Hepatocyte (in vitro differentiated cells): ENCODE results near the gene ACHE. TPM values are rescaled to one million over a fixed set of nuclear protein-coding genes. Genes with fewer than 3 reads are reported as not detected.
"Not testable (repeated sequence)": the region's sequence is repeated elsewhere in the genome, so short reads cannot be mapped to it uniquely, and the experiment has no call there.

ENCODE experiments used
- DNase-seq: peaks from one replicate; pipeline ENCODE4 v3.0.0-alpha.2; 2016; ENCODE audit warnings: low spot score
- H2AFZ ChIP-seq: fragments of 200-600 bp; sonication (generic); 2 replicates; pipeline ENCODE4 v1.6.0; 2016; ENCODE audit warnings: antibody characterized with exemption, mild to moderate bottlenecking
- H3K27ac ChIP-seq: fragments of 200-600 bp; sonication (generic); 2 replicates; pipeline ENCODE4 v1.5.1; 2016; ENCODE audit warnings: mild to moderate bottlenecking
- H3K27me3 ChIP-seq: fragments of 200-600 bp; sonication (generic); 2 replicates; pipeline ENCODE4 v1.6.1; 2016
- H3K36me3 ChIP-seq: fragments of 200-600 bp; sonication (generic); replicated peaks from 2 replicates; pipeline ENCODE4 v1.5.1; 2016; ENCODE audit warnings: low read depth; ENCODE audit not compliant: insufficient read depth
- H3K4me1 ChIP-seq: fragments of 200-600 bp; sonication (generic); 2 replicates; pipeline ENCODE4 v1.5.1; 2016; ENCODE audit warnings: mild to moderate bottlenecking, moderate library complexity; ENCODE audit not compliant: insufficient read depth
- H3K4me2 ChIP-seq: fragments of 200-600 bp; sonication (generic); 2 replicates; pipeline ENCODE4 v1.6.0; 2016
- H3K4me3 ChIP-seq: fragments of 200-600 bp; sonication (generic); 2 replicates; pipeline ENCODE4 v1.5.1; 2016; ENCODE audit warnings: mild to moderate bottlenecking
- H3K79me2 ChIP-seq: fragments of 200-600 bp; sonication (generic); 2 replicates; pipeline ENCODE4 v1.6.0; 2017; ENCODE audit warnings: mild to moderate bottlenecking
- H3K9me2 ChIP-seq: fragments of 200-600 bp; sonication (generic); replicated peaks from 2 replicates; pipeline ENCODE4 v1.6.0; 2017; ENCODE audit warnings: mild to moderate bottlenecking; ENCODE audit not compliant: insufficient read depth
- H3K9me3 ChIP-seq: fragments of 200-600 bp; sonication (generic); 2 replicates; pipeline ENCODE4 v1.5.1; 2016; ENCODE audit warnings: low read depth, mild to moderate bottlenecking
- H4K20me1 ChIP-seq: fragments of 200-600 bp; sonication (generic); 2 replicates; pipeline ENCODE4 v1.6.0; 2016; ENCODE audit warnings: mild to moderate bottlenecking; ENCODE audit not compliant: insufficient read depth, poor library complexity, severe bottlenecking
- EZH2 ChIP-seq: fragments of 200-600 bp; sonication (generic); IDR thresholded peaks from 2 replicates; pipeline ENCODE4 v1.6.1; 2016; ENCODE audit warnings: antibody characterized with exemption, mild to moderate bottlenecking, borderline replicate concordance
- EZH2phosphoT487 ChIP-seq: fragments of 200-600 bp; sonication (generic); IDR thresholded peaks from one replicate; pipeline ENCODE4 v1.6.1; 2018; ENCODE audit warnings: antibody characterized with exemption, mild to moderate bottlenecking, low read depth, moderate library complexity; ENCODE audit not compliant: unreplicated experiment, severe bottlenecking
- WGBS: methylation state at CpG from one replicate; pipeline ENCODE4 v1.1.6; 2016; ENCODE audit warnings: low lambda C conversion rate; ENCODE audit errors: missing lambda C conversion rate; 5-methylcytosine and 5-hydroxymethylcytosine counted together
- polyA plus RNA-seq: library from polyadenylated mRNA; unstranded; fragments of >200 nt; fragmentation: Nextera tagmentation; extraction: Ambion mirVana; gene quantifications from 2 replicates; pipeline ENCODE4 v1.2.1, GENCODE V29; 2016
- total RNA-seq: library from RNA; depleted of rRNA; stranded (reverse); fragments of >200 nt; gene quantifications from 2 replicates; pipeline ENCODE4 v1.2.3, GENCODE V29; 2014
- TF ChIP-seq, protein P1 (sequence below): fragments of 200-600 bp; sonication (generic); IDR thresholded peaks from 2 replicates; pipeline ENCODE4 v1.5.1; 2016; ENCODE audit warnings: antibody characterized with exemption, mild to moderate bottlenecking; ENCODE audit not compliant: poor library complexity

The ACHE gene
- total and polyA plus RNA-seq, 2 experiments from 2014 or later = 4.6 to 16.3 TPM

DNA sequence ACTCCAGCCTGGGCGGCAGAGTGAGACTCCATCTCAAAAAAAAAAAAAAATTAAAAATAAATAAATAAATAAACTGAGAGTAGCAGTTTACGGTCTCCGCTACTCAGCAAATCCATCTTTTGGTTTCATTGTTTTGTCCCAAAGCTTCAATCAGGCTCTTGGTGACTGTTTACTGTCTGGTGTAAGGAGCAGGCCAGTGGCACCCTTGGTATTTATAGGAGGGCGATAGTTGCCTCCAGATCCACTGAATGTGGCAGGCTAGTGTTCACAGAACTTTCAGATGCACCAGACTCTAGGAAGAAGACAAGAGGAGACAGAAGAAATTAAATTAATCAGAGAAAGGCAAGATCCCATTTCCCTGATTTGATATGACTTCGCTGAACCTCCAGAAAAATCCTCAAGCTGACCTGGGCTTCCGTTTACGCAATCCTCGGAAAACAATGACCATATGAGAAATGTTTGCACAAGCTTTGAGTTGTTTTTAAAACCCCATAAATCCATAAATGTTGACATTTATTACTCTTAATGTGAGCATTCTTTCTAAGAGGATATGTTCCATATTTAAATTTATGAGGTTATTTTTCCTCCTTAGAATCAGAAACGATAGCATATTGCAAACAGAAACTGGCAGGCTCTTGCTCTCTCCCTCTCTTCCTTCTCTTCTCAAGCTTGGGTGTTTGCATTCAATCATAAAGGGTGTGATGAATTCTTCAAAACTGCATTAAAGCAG, 46.5 kb upstream of the ACHE start:
- TF ChIP-seq, protein P1, sequence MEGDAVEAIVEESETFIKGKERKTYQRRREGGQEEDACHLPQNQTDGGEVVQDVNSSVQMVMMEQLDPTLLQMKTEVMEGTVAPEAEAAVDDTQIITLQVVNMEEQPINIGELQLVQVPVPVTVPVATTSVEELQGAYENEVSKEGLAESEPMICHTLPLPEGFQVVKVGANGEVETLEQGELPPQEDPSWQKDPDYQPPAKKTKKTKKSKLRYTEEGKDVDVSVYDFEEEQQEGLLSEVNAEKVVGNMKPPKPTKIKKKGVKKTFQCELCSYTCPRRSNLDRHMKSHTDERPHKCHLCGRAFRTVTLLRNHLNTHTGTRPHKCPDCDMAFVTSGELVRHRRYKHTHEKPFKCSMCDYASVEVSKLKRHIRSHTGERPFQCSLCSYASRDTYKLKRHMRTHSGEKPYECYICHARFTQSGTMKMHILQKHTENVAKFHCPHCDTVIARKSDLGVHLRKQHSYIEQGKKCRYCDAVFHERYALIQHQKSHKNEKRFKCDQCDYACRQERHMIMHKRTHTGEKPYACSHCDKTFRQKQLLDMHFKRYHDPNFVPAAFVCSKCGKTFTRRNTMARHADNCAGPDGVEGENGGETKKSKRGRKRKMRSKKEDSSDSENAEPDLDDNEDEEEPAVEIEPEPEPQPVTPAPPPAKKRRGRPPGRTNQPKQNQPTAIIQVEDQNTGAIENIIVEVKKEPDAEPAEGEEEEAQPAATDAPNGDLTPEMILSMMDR = no peak
- TF ChIP-seq EZH2phosphoT487 (no peak), EZH2 (no peak)
- no peaks in the 10 kb centered on the region for H3K79me2 ChIP-seq
- H3K4me1 ChIP-seq = no peaks in the 10 kb centered on the region
- H3K27me3 ChIP-seq = no peaks in the 10 kb centered on the region
- no peak overlapping the region for H2AFZ ChIP-seq
- peak overlapping the region; percentile 57 for H3K4me2 ChIP-seq
- H3K9me3 ChIP-seq = no peaks in the 10 kb centered on the region
- no peak for DNase-seq
- no peaks in the 10 kb centered on the region for H4K20me1 ChIP-seq
- no peaks in the 10 kb centered on the region for H3K9me2 ChIP-seq
- 38% methylated on average over 9 of the region's 9 CpGs for WGBS
- no peak overlapping the region for H3K4me3 ChIP-seq
- H3K27ac ChIP-seq = peak overlapping the region; percentile 35
- H3K36me3 ChIP-seq = no peaks in the 10 kb centered on the region

DNA sequence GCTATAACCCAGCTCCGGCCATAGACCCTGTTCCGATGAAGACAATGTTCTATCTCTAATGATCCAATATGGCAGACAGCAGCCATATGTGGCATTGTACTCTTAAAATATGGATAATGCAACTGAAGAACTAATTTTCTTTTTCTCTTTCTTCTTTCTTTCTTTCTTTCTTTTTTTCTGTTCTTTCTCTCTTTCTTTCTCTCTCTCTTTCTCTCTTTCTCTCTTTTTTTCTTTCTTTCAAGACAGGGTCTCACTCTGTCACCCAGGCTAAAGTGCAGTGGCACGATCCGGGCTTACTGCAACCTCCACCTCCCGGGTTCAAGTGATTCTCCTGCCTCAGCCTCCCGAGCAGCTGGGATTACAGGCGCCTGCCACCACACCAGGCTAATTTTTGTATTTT, 40.5 kb upstream of the ACHE start:
- DNase-seq, H3K9me2 ChIP-seq, H3K27me3 ChIP-seq, H3K36me3 ChIP-seq, H3K27ac ChIP-seq, H3K9me3 ChIP-seq, H3K4me2 ChIP-seq, H3K79me2 ChIP-seq, H3K4me1 ChIP-seq, H4K20me1 ChIP-seq, H3K4me3 ChIP-seq, H2AFZ ChIP-seq: not testable (repeated sequence)
- WGBS = 98% methylated on average over 7 of the region's 7 CpGs

DNA sequence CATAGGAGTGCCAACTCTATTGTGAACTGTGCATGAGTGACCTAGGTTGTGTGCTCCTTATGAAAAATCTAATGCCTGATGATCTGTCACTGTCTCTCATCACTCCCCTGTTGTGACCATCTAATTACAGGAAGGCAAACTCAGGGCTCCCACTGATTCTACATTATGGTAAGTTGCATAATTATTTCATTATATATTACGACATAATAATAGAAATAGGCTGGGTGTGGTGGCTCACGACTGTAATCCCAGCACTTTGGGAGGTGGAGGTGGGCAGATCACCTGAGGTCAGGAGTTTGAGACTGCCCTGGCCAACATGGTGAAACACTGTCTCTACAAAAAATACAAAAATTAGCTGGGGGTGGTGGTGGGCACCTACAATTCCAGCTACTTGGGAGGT, 39.7 kb upstream of the ACHE start:
- H2AFZ ChIP-seq, H3K27me3 ChIP-seq, H4K20me1 ChIP-seq, H3K36me3 ChIP-seq, H3K9me3 ChIP-seq, DNase-seq, H3K4me3 ChIP-seq, H3K27ac ChIP-seq, H3K4me2 ChIP-seq, H3K9me2 ChIP-seq, H3K79me2 ChIP-seq, H3K4me1 ChIP-seq: not testable (repeated sequence)
- WGBS = 94% methylated on average over 2 of the region's 2 CpGs

DNA sequence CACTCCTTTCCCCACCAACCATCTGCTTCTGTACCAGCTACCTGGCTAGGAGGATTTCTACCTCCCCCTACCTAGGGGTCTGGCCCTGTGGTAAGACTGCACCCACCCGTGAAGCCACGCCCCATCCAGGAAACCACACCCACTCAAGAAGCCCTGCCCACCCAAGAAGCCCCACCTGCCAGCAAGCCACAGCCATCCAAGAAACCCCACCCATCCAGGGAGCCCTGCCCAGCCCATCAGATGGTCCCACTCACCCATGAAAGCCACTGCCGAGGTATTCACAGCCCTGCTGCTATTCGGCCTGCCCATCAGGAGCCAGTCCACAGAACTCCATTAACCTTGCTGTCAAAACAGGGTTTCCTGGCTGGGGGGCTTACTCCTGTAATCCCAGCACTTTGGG, 38.0 kb upstream of the ACHE start:
- H4K20me1 ChIP-seq = no peaks in the 10 kb centered on the region
- 86% methylated on average over 4 of the region's 4 CpGs for WGBS
- H3K9me3 ChIP-seq = no peaks in the 10 kb centered on the region
- no peak overlapping the region for H3K4me3 ChIP-seq
- H2AFZ ChIP-seq = no peak overlapping the region
- no peak for DNase-seq
- no peaks in the 10 kb centered on the region for H3K27me3 ChIP-seq
- peaks cover 3% of the 10 kb centered on the region for H3K4me1 ChIP-seq
- no peaks in the 10 kb centered on the region for H3K79me2 ChIP-seq
- TF ChIP-seq, protein P1 = no peak
- no peak for TF ChIP-seq EZH2phosphoT487
- no peaks in the 10 kb centered on the region for H3K9me2 ChIP-seq
- H3K27ac ChIP-seq = no peak overlapping the region
- no peak overlapping the region for H3K4me2 ChIP-seq
- no peaks in the 10 kb centered on the region for H3K36me3 ChIP-seq
